ENCODE results near the gene RPRD2. TPM values are rescaled to one million over a fixed set of nuclear protein-coding genes. Genes with fewer than 3 reads are reported as not detected.

The RPRD2 gene
- total and polyA plus RNA-seq, 2 experiments from 2014 or later, result 16.8 to 20.4 TPM

DNA sequence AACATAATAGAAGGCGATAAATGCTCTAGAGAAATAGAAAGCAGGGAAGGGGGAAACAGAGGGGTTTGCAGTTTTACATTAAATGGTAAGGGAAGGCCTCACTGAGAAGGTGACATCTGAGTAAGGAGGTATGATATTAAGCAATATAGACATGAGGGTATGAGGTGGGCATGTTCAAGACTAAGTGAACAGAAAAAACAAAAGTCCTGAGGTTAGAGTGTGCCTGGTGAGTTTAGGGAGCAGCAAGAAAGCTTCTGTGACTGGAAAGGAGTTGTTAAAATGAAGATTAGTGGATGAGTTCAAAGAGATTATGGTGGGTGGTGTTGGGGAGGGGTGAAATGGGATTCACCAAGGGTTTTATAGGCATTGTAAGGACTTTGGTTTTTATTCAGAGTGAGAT lies 8.6 kb downstream of the RPRD2 start:
- Mint-ChIP-seq H3K4me3 (no peak overlapping the region; the same call in 2 of the 3 replicates), H3K4me1 (peaks cover 27% of the 10 kb centered on the region), H3K9me3 (no peaks in the 10 kb centered on the region), H3K27me3 (ENCODE audit: insufficient read depth, low read depth, poor library complexity) (no peaks in the 10 kb centered on the region), H3K36me3 (ENCODE audit: low read depth) (peaks cover 9% of the 10 kb centered on the region; the same call in 2 of the 3 replicates), H3K27ac (no peak overlapping the region)
- H3K4me2 ChIP-seq, result no peak overlapping the region
- H4K20me1 ChIP-seq (replicated peaks; ENCODE audit: insufficient read depth), result peaks cover 48% of the 10 kb centered on the region; the same call in 1 of the 2 replicates
- no peak for ATAC-seq
- no peaks in the 10 kb centered on the region for H3K27me3 ChIP-seq (ENCODE audit: insufficient read depth)
- no peak for DNase-seq (ENCODE audit: low spot score)
- H3K27ac ChIP-seq (ENCODE audit: low read depth), result no peak overlapping the region
- no peak overlapping the region for H2AFZ ChIP-seq
- peaks cover 24% of the 10 kb centered on the region for H3K4me1 ChIP-seq (ENCODE audit: insufficient read depth)
- TF ChIP-seq ZNF331 (CRISPR knock-in tag; IDR thresholded peaks at IDR 0.05; ENCODE audit: low read depth) (no peak), POLR2AphosphoS5 (IDR thresholded peaks at IDR 0.05; ENCODE audit: low read depth) (no peak), EZH2phosphoT487 (IDR thresholded peaks at IDR 0.05; ENCODE audit: unreplicated experiment) (no peak), JUNB (IDR thresholded peaks at IDR 0.05; ENCODE audit: unreplicated experiment) (no peak), NANOG (IDR thresholded peaks at IDR 0.05; ENCODE audit: borderline replicate concordance) (no peak), ZNF114 (CRISPR knock-in tag; IDR thresholded peaks at IDR 0.05) (no peak), EZH2 (IDR thresholded peaks at IDR 0.05; ENCODE audit: low read depth, unreplicated experiment) (no peak), STAT1 (IDR thresholded peaks at IDR 0.05; ENCODE audit: unreplicated experiment) (no peak), CREB1 (CRISPR knock-in tag; IDR thresholded peaks at IDR 0.05; ENCODE audit: low read depth) (no peak)
- TF ChIP-seq, protein P1, sequence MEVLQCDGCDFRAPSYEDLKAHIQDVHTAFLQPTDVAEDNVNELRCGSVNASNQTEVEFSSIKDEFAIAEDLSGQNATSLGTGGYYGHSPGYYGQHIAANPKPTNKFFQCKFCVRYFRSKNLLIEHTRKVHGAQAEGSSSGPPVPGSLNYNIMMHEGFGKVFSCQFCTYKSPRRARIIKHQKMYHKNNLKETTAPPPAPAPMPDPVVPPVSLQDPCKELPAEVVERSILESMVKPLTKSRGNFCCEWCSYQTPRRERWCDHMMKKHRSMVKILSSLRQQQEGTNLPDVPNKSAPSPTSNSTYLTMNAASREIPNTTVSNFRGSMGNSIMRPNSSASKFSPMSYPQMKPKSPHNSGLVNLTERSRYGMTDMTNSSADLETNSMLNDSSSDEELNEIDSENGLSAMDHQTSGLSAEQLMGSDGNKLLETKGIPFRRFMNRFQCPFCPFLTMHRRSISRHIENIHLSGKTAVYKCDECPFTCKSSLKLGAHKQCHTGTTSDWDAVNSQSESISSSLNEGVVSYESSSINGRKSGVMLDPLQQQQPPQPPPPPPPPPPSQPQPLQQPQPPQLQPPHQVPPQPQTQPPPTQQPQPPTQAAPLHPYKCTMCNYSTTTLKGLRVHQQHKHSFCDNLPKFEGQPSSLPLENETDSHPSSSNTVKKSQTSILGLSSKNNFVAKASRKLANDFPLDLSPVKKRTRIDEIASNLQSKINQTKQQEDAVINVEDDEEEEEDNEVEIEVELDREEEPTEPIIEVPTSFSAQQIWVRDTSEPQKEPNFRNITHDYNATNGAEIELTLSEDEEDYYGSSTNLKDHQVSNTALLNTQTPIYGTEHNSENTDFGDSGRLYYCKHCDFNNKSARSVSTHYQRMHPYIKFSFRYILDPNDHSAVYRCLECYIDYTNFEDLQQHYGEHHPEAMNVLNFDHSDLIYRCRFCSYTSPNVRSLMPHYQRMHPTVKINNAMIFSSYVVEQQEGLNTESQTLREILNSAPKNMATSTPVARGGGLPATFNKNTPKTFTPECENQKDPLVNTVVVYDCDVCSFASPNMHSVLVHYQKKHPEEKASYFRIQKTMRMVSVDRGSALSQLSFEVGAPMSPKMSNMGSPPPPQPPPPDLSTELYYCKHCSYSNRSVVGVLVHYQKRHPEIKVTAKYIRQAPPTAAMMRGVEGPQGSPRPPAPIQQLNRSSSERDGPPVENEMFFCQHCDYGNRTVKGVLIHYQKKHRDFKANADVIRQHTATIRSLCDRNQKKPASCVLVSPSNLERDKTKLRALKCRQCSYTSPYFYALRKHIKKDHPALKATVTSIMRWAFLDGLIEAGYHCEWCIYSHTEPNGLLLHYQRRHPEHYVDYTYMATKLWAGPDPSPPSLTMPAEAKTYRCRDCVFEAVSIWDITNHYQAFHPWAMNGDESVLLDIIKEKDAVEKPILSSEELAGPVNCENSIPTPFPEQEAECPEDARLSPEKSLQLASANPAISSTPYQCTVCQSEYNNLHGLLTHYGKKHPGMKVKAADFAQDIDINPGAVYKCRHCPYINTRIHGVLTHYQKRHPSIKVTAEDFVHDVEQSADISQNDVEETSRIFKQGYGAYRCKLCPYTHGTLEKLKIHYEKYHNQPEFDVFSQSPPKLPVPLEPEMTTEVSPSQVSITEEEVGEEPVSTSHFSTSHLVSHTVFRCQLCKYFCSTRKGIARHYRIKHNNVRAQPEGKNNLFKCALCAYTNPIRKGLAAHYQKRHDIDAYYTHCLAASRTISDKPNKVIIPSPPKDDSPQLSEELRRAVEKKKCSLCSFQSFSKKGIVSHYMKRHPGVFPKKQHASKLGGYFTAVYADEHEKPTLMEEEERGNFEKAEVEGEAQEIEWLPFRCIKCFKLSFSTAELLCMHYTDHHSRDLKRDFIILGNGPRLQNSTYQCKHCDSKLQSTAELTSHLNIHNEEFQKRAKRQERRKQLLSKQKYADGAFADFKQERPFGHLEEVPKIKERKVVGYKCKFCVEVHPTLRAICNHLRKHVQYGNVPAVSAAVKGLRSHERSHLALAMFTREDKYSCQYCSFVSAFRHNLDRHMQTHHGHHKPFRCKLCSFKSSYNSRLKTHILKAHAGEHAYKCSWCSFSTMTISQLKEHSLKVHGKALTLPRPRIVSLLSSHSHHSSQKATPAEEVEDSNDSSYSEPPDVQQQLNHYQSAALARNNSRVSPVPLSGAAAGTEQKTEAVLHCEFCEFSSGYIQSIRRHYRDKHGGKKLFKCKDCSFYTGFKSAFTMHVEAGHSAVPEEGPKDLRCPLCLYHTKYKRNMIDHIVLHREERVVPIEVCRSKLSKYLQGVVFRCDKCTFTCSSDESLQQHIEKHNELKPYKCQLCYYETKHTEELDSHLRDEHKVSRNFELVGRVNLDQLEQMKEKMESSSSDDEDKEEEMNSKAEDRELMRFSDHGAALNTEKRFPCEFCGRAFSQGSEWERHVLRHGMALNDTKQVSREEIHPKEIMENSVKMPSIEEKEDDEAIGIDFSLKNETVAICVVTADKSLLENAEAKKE (CRISPR knock-in tag; IDR thresholded peaks at IDR 0.05), result no peak
- TF ChIP-seq, protein P2, sequence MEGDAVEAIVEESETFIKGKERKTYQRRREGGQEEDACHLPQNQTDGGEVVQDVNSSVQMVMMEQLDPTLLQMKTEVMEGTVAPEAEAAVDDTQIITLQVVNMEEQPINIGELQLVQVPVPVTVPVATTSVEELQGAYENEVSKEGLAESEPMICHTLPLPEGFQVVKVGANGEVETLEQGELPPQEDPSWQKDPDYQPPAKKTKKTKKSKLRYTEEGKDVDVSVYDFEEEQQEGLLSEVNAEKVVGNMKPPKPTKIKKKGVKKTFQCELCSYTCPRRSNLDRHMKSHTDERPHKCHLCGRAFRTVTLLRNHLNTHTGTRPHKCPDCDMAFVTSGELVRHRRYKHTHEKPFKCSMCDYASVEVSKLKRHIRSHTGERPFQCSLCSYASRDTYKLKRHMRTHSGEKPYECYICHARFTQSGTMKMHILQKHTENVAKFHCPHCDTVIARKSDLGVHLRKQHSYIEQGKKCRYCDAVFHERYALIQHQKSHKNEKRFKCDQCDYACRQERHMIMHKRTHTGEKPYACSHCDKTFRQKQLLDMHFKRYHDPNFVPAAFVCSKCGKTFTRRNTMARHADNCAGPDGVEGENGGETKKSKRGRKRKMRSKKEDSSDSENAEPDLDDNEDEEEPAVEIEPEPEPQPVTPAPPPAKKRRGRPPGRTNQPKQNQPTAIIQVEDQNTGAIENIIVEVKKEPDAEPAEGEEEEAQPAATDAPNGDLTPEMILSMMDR (conservative IDR thresholded peaks at IDR 0.05; ENCODE audit: low read depth in 2 of 2), result no peak
- TF ChIP-seq, protein P3, sequence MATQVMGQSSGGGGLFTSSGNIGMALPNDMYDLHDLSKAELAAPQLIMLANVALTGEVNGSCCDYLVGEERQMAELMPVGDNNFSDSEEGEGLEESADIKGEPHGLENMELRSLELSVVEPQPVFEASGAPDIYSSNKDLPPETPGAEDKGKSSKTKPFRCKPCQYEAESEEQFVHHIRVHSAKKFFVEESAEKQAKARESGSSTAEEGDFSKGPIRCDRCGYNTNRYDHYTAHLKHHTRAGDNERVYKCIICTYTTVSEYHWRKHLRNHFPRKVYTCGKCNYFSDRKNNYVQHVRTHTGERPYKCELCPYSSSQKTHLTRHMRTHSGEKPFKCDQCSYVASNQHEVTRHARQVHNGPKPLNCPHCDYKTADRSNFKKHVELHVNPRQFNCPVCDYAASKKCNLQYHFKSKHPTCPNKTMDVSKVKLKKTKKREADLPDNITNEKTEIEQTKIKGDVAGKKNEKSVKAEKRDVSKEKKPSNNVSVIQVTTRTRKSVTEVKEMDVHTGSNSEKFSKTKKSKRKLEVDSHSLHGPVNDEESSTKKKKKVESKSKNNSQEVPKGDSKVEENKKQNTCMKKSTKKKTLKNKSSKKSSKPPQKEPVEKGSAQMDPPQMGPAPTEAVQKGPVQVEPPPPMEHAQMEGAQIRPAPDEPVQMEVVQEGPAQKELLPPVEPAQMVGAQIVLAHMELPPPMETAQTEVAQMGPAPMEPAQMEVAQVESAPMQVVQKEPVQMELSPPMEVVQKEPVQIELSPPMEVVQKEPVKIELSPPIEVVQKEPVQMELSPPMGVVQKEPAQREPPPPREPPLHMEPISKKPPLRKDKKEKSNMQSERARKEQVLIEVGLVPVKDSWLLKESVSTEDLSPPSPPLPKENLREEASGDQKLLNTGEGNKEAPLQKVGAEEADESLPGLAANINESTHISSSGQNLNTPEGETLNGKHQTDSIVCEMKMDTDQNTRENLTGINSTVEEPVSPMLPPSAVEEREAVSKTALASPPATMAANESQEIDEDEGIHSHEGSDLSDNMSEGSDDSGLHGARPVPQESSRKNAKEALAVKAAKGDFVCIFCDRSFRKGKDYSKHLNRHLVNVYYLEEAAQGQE (IDR thresholded peaks at IDR 0.05; ENCODE audit: unreplicated experiment), result no peak
- TF ChIP-seq, protein P4, sequence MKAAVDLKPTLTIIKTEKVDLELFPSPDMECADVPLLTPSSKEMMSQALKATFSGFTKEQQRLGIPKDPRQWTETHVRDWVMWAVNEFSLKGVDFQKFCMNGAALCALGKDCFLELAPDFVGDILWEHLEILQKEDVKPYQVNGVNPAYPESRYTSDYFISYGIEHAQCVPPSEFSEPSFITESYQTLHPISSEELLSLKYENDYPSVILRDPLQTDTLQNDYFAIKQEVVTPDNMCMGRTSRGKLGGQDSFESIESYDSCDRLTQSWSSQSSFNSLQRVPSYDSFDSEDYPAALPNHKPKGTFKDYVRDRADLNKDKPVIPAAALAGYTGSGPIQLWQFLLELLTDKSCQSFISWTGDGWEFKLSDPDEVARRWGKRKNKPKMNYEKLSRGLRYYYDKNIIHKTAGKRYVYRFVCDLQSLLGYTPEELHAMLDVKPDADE (IDR thresholded peaks at IDR 0.05), result no peak
- no peaks in the 10 kb centered on the region for H3K9me2 ChIP-seq (ENCODE audit: insufficient read depth)
- H3K79me2 ChIP-seq (replicated peaks; ENCODE audit: insufficient read depth), result peaks cover 100% of the 10 kb centered on the region
- no peak overlapping the region for H3K4me3 ChIP-seq
- H3F3A ChIP-seq (replicated peaks; ENCODE audit: low read depth), result no peaks in the 10 kb centered on the region
- H3K36me3 ChIP-seq (ENCODE audit: insufficient read depth), result no peaks in the 10 kb centered on the region
